ENCODE results near the gene CLEC2A. TPM values are rescaled to one million over a fixed set of nuclear protein-coding genes. Genes with fewer than 3 reads are reported as not detected.

Gene CLEC2A
- total and polyA plus RNA-seq, 2 donors (not counting 3 experiments of a cell fraction or from before 2014, with no cell fraction given): not detected

GRCh38 chr12:9872742-9873141 is 59.4 kb downstream of the CLEC2A start:
- FAIRE-seq (no peak), DNase-seq (ENCODE audit: low read depth, low spot score) (no peak)
- Histone ChIP-seq H3K27ac (ENCODE audit: insufficient read depth, low read depth, low read length) (no peak overlapping the region), H3K9me3 (replicated peaks; ENCODE audit: control insufficient read depth, insufficient read depth, low read length) (no peaks in the 10 kb centered on the region), H2AFZ (ENCODE audit: low read depth, low read length) (no peak overlapping the region), H3K4me3 (replicated peaks in 1 of 3; ENCODE audit: insufficient read depth in 1 of 3, low read depth in 1 of 3, low read length in 3 of 3) (no peak overlapping the region), H3K27me3 (ENCODE audit: control insufficient read depth in 2 of 2, insufficient read depth in 2 of 2, low read length in 2 of 2) (no peaks in the 10 kb centered on the region), H3K4me2 (ENCODE audit: insufficient read depth, low read length) (no peak overlapping the region), H4K20me1 (replicated peaks; ENCODE audit: control insufficient read depth, extremely low read depth, insufficient read depth, low read length) (no peaks in the 10 kb centered on the region), H3K9me1 (replicated peaks; ENCODE audit: control insufficient read depth, extremely low read depth, insufficient read depth, low read length) (no peaks in the 10 kb centered on the region), H3K36me3 (ENCODE audit: control insufficient read depth in 2 of 2, extremely low read depth in 1 of 2, insufficient read depth in 2 of 2, low read length in 2 of 2) (no peaks in the 10 kb centered on the region), H3K4me1 (ENCODE audit: control insufficient read depth, extremely low read depth, insufficient read depth, low read length) (peaks cover 24% of the 10 kb centered on the region), H3K79me2 (ENCODE audit: control insufficient read depth, insufficient read depth, low read length) (peaks cover 6% of the 10 kb centered on the region), H3K9ac (replicated peaks; ENCODE audit: extremely low read depth, insufficient read depth, low read length) (no peak overlapping the region)
- BruUV-seq (replicated peaks): no TSS peak
- dilution Hi-C loops (cut with MboI; ENCODE audit: extremely low pct_ligation_motif_present, low sequenced_read_pairs) (no loop called here), intact Hi-C loops (cut with micrococcal nuclease) (no loop called here)
- TF ChIP-seq EZH2 (IDR thresholded peaks at IDR 0.05; ENCODE audit: borderline replicate concordance, low read depth, low read length, severe bottlenecking) (no peak), FOS (IDR thresholded peaks at IDR 0.05; ENCODE audit: borderline replicate concordance, insufficient read depth, low read length) (no peak), POLR2AphosphoS5 (IDR thresholded peaks at IDR 0.05; ENCODE audit: insufficient read depth, low read depth, low read length) (no peak), MYC (IDR thresholded peaks at IDR 0.05; ENCODE audit: low read depth, low read length) (no peak), JUN (IDR thresholded peaks at IDR 0.05; ENCODE audit: borderline replicate concordance, insufficient read depth, insufficient read length, low read depth) (no peak), GATA2 (IDR thresholded peaks at IDR 0.05; ENCODE audit: insufficient read depth, insufficient read length, low read depth, low read length) (no peak), POLR2A (IDR thresholded peaks at IDR 0.05; ENCODE audit: low read depth, low read length) (no peak)
- TF ChIP-seq, protein P1, sequence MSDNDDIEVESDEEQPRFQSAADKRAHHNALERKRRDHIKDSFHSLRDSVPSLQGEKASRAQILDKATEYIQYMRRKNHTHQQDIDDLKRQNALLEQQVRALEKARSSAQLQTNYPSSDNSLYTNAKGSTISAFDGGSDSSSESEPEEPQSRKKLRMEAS (IDR thresholded peaks at IDR 0.05; ENCODE audit: insufficient read depth, insufficient read length): no peak
- TF ChIP-seq, protein P2, sequence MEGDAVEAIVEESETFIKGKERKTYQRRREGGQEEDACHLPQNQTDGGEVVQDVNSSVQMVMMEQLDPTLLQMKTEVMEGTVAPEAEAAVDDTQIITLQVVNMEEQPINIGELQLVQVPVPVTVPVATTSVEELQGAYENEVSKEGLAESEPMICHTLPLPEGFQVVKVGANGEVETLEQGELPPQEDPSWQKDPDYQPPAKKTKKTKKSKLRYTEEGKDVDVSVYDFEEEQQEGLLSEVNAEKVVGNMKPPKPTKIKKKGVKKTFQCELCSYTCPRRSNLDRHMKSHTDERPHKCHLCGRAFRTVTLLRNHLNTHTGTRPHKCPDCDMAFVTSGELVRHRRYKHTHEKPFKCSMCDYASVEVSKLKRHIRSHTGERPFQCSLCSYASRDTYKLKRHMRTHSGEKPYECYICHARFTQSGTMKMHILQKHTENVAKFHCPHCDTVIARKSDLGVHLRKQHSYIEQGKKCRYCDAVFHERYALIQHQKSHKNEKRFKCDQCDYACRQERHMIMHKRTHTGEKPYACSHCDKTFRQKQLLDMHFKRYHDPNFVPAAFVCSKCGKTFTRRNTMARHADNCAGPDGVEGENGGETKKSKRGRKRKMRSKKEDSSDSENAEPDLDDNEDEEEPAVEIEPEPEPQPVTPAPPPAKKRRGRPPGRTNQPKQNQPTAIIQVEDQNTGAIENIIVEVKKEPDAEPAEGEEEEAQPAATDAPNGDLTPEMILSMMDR (IDR thresholded peaks at IDR 0.05; ENCODE audit: extremely low read depth in 1 of 2, insufficient read depth in 1 of 2, low read depth in 1 of 2, low read length in 2 of 2): no peak
- POLR2A ChIA-PET: no interaction called here
- CTCF ChIA-PET: interaction anchor here (1.0 kb wide), 1 partner anchor 52 kb away, joined by 5 read pairs; no protein-coding TSS in a partner anchor
